ENCODE results near the gene CRB3. TPM values are rescaled to one million over a fixed set of nuclear protein-coding genes. Genes with fewer than 3 reads are reported as not detected.

The CRB3 gene
- total and polyA plus RNA-seq, 2 of the 8 experiments (the other 6 are each of a cell fraction or from before 2014, with no cell fraction given): 21.1 to 24.6 TPM

DNA sequence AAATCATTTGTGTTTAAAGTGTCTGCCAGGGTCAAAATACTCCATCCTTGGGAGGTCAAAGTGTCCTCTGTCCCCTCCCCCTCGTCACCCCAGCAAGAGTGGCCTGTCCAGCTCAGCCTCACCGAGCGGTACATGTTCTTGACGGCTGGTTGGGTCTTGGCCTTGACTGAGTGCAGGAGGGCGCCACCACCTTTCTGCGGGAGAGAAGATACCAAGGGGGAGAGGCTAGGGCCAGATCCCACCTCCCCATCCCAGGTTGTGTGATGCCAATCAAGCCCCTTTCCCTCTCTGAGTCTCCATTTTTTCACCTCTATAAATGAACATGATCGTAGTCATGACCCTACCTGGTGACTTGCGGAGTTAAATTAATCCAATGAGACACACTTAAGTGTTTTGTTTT is 6.1 kb downstream of the CRB3 start:
- Histone ChIP-seq H2BK15ac (ENCODE audit: low read length) (no peak overlapping the region), H3K9ac (replicated peaks in 1 of 4; ENCODE audit: extremely low read depth in 1 of 4, low read depth in 3 of 4, low read length in 3 of 4) (no peak overlapping the region), H3K23me2 (ENCODE audit: low read depth, low read length) (peaks cover 2% of the 10 kb centered on the region; the same call in 1 of the 2 replicates), H3K14ac (ENCODE audit: insufficient read length) (no peak overlapping the region), H2AFZ (ENCODE audit: low read length) (no peak overlapping the region), H3K18ac (ENCODE audit: extremely low read depth, low read length) (no peak overlapping the region), H3K23ac (ENCODE audit: insufficient read length) (no peak overlapping the region), H3K79me1 (ENCODE audit: low read depth, low read length) (no peaks in the 10 kb centered on the region; the same call in 1 of the 2 replicates), H3K4me2 (ENCODE audit: insufficient read depth in 1 of 2, low read depth in 2 of 2, low read length in 2 of 2) (no peak overlapping the region), H4K8ac (ENCODE audit: extremely low read depth, insufficient read depth, low read length) (no peak overlapping the region), H2BK20ac (ENCODE audit: low read length) (no peak overlapping the region), H3K36me3 (ENCODE audit: control insufficient read depth in 2 of 4, insufficient read depth in 4 of 4, low read length in 3 of 4) (peaks cover 0 to 8% (median 3%) of the 10 kb centered on the region in 4 experiments; a peak in 2 of 8 replicates), H3K4me3 (ENCODE audit: extremely low read depth in 1 of 4, insufficient read depth in 2 of 4, low read depth in 3 of 4, low read length in 4 of 4) (no peak overlapping the region), H3K4ac (replicated peaks; ENCODE audit: insufficient read length, low read depth, low read length) (no peak overlapping the region), H2BK120ac (replicated peaks; ENCODE audit: low read depth, low read length) (no peak overlapping the region), H4K91ac (replicated peaks; ENCODE audit: insufficient read length, low read length) (no peak overlapping the region), H4K20me1 (replicated peaks in 1 of 2; ENCODE audit: control insufficient read depth in 1 of 2, insufficient read depth in 2 of 2, low read length in 2 of 2) (peaks cover 0 to 12% of the 10 kb centered on the region in 2 experiments), H3K27me3 (replicated peaks in 1 of 4; ENCODE audit: control insufficient read depth in 3 of 4, extremely low read depth in 1 of 4, insufficient read depth in 3 of 4, low read length in 3 of 4) (peaks cover 0 to 8% (median 6%) of the 10 kb centered on the region in 4 experiments; a peak in 6 of 7 replicates), H3K79me2 (ENCODE audit: control insufficient read depth in 1 of 2, insufficient read depth in 2 of 2, low read length in 2 of 2) (peaks cover 0 to 5% of the 10 kb centered on the region in 2 experiments; a peak in 2 of 4 replicates), H2BK12ac (ENCODE audit: low read depth, low read length) (no peak overlapping the region), H3K9me3 (ENCODE audit: insufficient read depth in 2 of 2, low read depth in 1 of 2, low read length in 1 of 2) (no peaks in the 10 kb centered on the region), H4K5ac (ENCODE audit: insufficient read length, low read depth, low read length) (no peak overlapping the region), H3K4me1 (replicated peaks in 1 of 4; ENCODE audit: control insufficient read depth in 3 of 4, insufficient read depth in 4 of 4, low read length in 3 of 4) (peaks cover 0 to 7% (median 2%) of the 10 kb centered on the region in 4 experiments; a peak in 4 of 7 replicates), H2BK5ac (ENCODE audit: low read depth, low read length) (no peak overlapping the region), H3K27ac (ENCODE audit: low read depth, low read length) (no peak overlapping the region), H2AK5ac (ENCODE audit: low read depth, low read length) (no peak overlapping the region), H3K56ac (replicated peaks; ENCODE audit: insufficient read length, low read depth, low read length) (no peak overlapping the region)
- ChIA-PET CTCF (ENCODE audit: partially characterized antibody) (interaction anchor here (0.8 to 1.3 kb wide), 4 partner anchors 12 to 36 kb away, joined by 3 to 4 read pairs (median 4); no protein-coding TSS in a partner anchor), POLR2A (ENCODE audit: partially characterized antibody) (interaction anchor here (1.1 kb wide), 1 partner anchor 47 kb away, joined by 3 read pairs; no protein-coding TSS in a partner anchor)
- no peak for DNase-seq (ENCODE audit: low read depth in 1 of 2, low spot score in 2 of 2)
- TF ChIP-seq JUN (IDR thresholded peaks at IDR 0.05; ENCODE audit: low read depth, low read length) (no peak), CTCF (IDR thresholded peaks at IDR 0.05; ENCODE audit: control extremely low read depth in 1 of 3, insufficient read depth in 1 of 3, low read depth in 1 of 3, low read length in 3 of 3) (peak in 2 of 3 experiments; percentile 10 to 25; a peak in 2 of 4 replicates)
- 75% methylated on average over 8 of the region's 8 CpGs; no CpG with 5 or more reads in 1 of the 2 experiments for WGBS, 2 experiments (ENCODE audit: extremely low coverage in 1 of 2, insufficient coverage in 1 of 2, insufficient read length in 1 of 2, insufficient replicate concordance in 2 of 2, low coverage in 1 of 2, low lambda C conversion rate in 2 of 2, missing lambda C conversion rate in 1 of 2)
- no peak for FAIRE-seq

All from H1 (cell line).